Transverse colon (tissue), 4 donors: Measurements from ENCODE around the gene TIE1.

ENCODE experiments used
- CTCF ChIP-seq, 5 experiments: fragments of 200-600 bp in 3 of 5; fragments of 450-650 bp in 2 of 5; sonication (generic) in 3 of 5; IDR thresholded peaks; 1 replicate in 2 of 5; 2 replicates in 3 of 5; pipeline ENCODE4 v1.5.1; 2016 to 2017; ENCODE audit warnings: antibody characterized with exemption in 5 of 5, inconsistent platforms in 3 of 5, mild to moderate bottlenecking in 2 of 5, moderate library complexity in 1 of 5
- EP300 ChIP-seq: sonication (generic); formaldehyde crosslinking; IDR thresholded peaks from one replicate; pipeline ENCODE4 v1.6.1; 2017; ENCODE audit warnings: antibody characterized with exemption, low read depth
- POLR2A ChIP-seq: fragments of 450-650 bp; IDR thresholded peaks from one replicate; pipeline ENCODE4 v1.6.1; 2016; ENCODE audit warnings: antibody characterized with exemption, mild to moderate bottlenecking, moderate library complexity
- POLR2AphosphoS5 ChIP-seq, 3 donors: sonication (generic); formaldehyde crosslinking; IDR thresholded peaks; one replicate each; pipeline ENCODE4 v1.6.1; 2016; ENCODE audit warnings: antibody characterized with exemption in 3 of 3

- TF ChIP-seq POLR2A (no peak), CTCF (IDR thresholded peaks at IDR 0.05) (no peak), POLR2AphosphoS5 (IDR thresholded peaks at IDR 0.05) (no peak), EP300 (no peak)
Measured at GRCh38 chr1:43252225-43252624, 48.6 kb upstream of the TIE1 start.
